H1 (cell line): ENCODE data around the gene SYT14. TPM values are rescaled to one million over a fixed set of nuclear protein-coding genes. Genes with fewer than 3 reads are reported as not detected.
"Not testable (repeated sequence)": the region's sequence is repeated elsewhere in the genome, so short reads cannot be mapped to it uniquely, and the experiment has no call there.

Experiments used
- CTCF ChIA-PET: fragments of 300-600 bp; sonication (Branson Sonifier 250); formaldehyde crosslinking; loops from one replicate; lab custom pipeline; 2021; ENCODE audit not compliant: partially characterized antibody; lab: Charles Lee
- POLR2A ChIA-PET: fragments of 300-600 bp; sonication (Branson Sonifier 250); formaldehyde crosslinking; loops from one replicate; lab custom pipeline; 2021; ENCODE audit warnings: inconsistent platforms; ENCODE audit not compliant: partially characterized antibody; lab: Charles Lee
- DNase-seq, 2 experiments: peaks; one replicate each; pipeline versions ENCODE4 v3.0.0 to v3.0.0-alpha.2; 2010 to 2022; ENCODE audit warnings: low spot score in 2 of 2, low read depth in 1 of 2, mixed read lengths in 1 of 2
- FAIRE-seq: peaks from 2 replicates; lab custom pipeline; 2011; peaks lifted over from hg19 to GRCh38; lab: Jason Lieb, UNC
- H2AFZ ChIP-seq: 2 replicates; pipeline ENCODE4 v1.8.1; 2012; ENCODE audit warnings: low read length, inconsistent platforms
- H2AK5ac ChIP-seq: 2 replicates; pipeline ENCODE4 v1.6.1; 2013; ENCODE audit warnings: low read depth, low read length
- H2BK120ac ChIP-seq: replicated peaks from 2 replicates; pipeline ENCODE3; 2013; ENCODE audit warnings: low read depth, low read length, inconsistent platforms
- H2BK12ac ChIP-seq: 2 replicates; pipeline ENCODE4 v1.6.1; 2013; ENCODE audit warnings: low read depth, low read length
- H2BK15ac ChIP-seq: 2 replicates; pipeline ENCODE4 v1.6.1; 2013; ENCODE audit warnings: low read length
- H2BK20ac ChIP-seq: 2 replicates; pipeline ENCODE4 v1.6.1; 2013; ENCODE audit warnings: low read length
- H2BK5ac ChIP-seq: 2 replicates; pipeline ENCODE4 v1.6.1; 2013; ENCODE audit warnings: low read depth, low read length
- H3K14ac ChIP-seq: 2 replicates; pipeline ENCODE4 v1.6.1; 2013; ENCODE audit warnings: inconsistent platforms; ENCODE audit not compliant: insufficient read length
- H3K18ac ChIP-seq: 2 replicates; pipeline ENCODE4 v1.6.1; 2013; ENCODE audit warnings: low read length; ENCODE audit errors: extremely low read depth
- H3K23ac ChIP-seq: 2 replicates; pipeline ENCODE4 v1.6.1; 2013; ENCODE audit warnings: inconsistent platforms; ENCODE audit not compliant: insufficient read length
- H3K23me2 ChIP-seq: 2 replicates; pipeline ENCODE4 v1.6.1; 2013; ENCODE audit warnings: low read depth, low read length
- H3K27ac ChIP-seq: 2 replicates; pipeline ENCODE4 v1.6.1; 2011; ENCODE audit warnings: low read depth, low read length, inconsistent platforms
- H3K27me3 ChIP-seq, 4 experiments: replicated peaks in 1 of 4; 1 replicate in 1 of 4; 2 replicates in 3 of 4; pipeline versions ENCODE4 v1.6.1 to v1.8.1; 2011 to 2013; ENCODE audit warnings: low read length in 3 of 4, mild to moderate bottlenecking in 3 of 4, inconsistent platforms in 2 of 4, mixed read lengths in 2 of 4, moderate library complexity in 1 of 4; ENCODE audit not compliant: control insufficient read depth in 3 of 4, insufficient read depth in 3 of 4; ENCODE audit errors: extremely low read depth in 1 of 4
- H3K36me3 ChIP-seq, 4 experiments: 2 replicates each; pipeline versions ENCODE4 v1.6.1 to v1.8.1; 2011 to 2013; ENCODE audit warnings: mild to moderate bottlenecking in 4 of 4, low read length in 3 of 4, moderate library complexity in 2 of 4, control low read depth in 1 of 4, inconsistent platforms in 1 of 4; ENCODE audit not compliant: insufficient read depth in 4 of 4, control insufficient read depth in 2 of 4
- H3K4ac ChIP-seq: replicated peaks from 2 replicates; pipeline ENCODE3; 2013; ENCODE audit warnings: low read length, low read depth, mixed read lengths, inconsistent platforms; ENCODE audit not compliant: insufficient read length
- H3K4me1 ChIP-seq, 4 experiments: replicated peaks in 1 of 4; 1 replicate in 1 of 4; 2 replicates in 3 of 4; pipeline versions ENCODE4 v1.6.1 to v1.8.1; 2011 to 2013; ENCODE audit warnings: low read length in 3 of 4, inconsistent platforms in 2 of 4, mixed read lengths in 1 of 4; ENCODE audit not compliant: insufficient read depth in 4 of 4, control insufficient read depth in 3 of 4
- H3K4me2 ChIP-seq, 2 experiments: 2 replicates each; pipeline versions ENCODE4 v1.6.1 to v1.8.1; 2011 to 2013; ENCODE audit warnings: low read depth in 2 of 2, low read length in 2 of 2, control low read depth in 1 of 2, inconsistent platforms in 1 of 2, mild to moderate bottlenecking in 1 of 2; ENCODE audit not compliant: insufficient read depth in 1 of 2
- H3K4me3 ChIP-seq, 4 experiments: fragments of 200-600, 300-600 bp in 1 of 4; sonication (generic), shearing (Covaris generic), sonication (Bioruptor Twin) in 1 of 4; 2 replicates each; pipeline versions ENCODE4 v1.5.1 to v1.8.1; 2011 to 2016; ENCODE audit warnings: low read length in 4 of 4, low read depth in 3 of 4, control low read depth in 2 of 4, inconsistent platforms in 2 of 4, mild to moderate bottlenecking in 2 of 4, mixed read lengths in 1 of 4, moderate library complexity in 1 of 4; ENCODE audit not compliant: insufficient read depth in 2 of 4; ENCODE audit errors: extremely low read depth in 1 of 4
- H3K56ac ChIP-seq: replicated peaks from 2 replicates; pipeline ENCODE3; 2013; ENCODE audit warnings: low read depth, mild to moderate bottlenecking, mixed read lengths, low read length, inconsistent platforms; ENCODE audit not compliant: insufficient read length
- H3K79me1 ChIP-seq: 2 replicates; pipeline ENCODE4 v1.6.1; 2013; ENCODE audit warnings: low read depth, low read length, control low read depth
- H3K79me2 ChIP-seq, 2 experiments: 2 replicates each; pipeline versions ENCODE4 v1.6.1 to v1.8.1; 2012 to 2013; ENCODE audit warnings: low read length in 2 of 2, mild to moderate bottlenecking in 2 of 2, inconsistent platforms in 1 of 2; ENCODE audit not compliant: insufficient read depth in 2 of 2, control insufficient read depth in 1 of 2
- H3K9ac ChIP-seq, 4 experiments: replicated peaks in 1 of 4; 1 replicate in 1 of 4; 2 replicates in 3 of 4; pipeline versions ENCODE4 v1.6.1 to v1.8.1; 2011 to 2013; ENCODE audit warnings: low read depth in 3 of 4, low read length in 3 of 4, control low read depth in 2 of 4, mild to moderate bottlenecking in 2 of 4, moderate library complexity in 2 of 4, inconsistent platforms in 1 of 4; ENCODE audit errors: extremely low read depth in 1 of 4
- H3K9me3 ChIP-seq, 2 experiments: 2 replicates each; pipeline versions ENCODE4 v1.6.1 to v1.8.1; 2012 to 2013; ENCODE audit warnings: mild to moderate bottlenecking in 2 of 2, moderate library complexity in 2 of 2, control low read depth in 1 of 2, inconsistent platforms in 1 of 2, low read depth in 1 of 2, low read length in 1 of 2, mixed read lengths in 1 of 2; ENCODE audit not compliant: insufficient read depth in 2 of 2
- H4K20me1 ChIP-seq, 2 experiments: replicated peaks in 1 of 2; 2 replicates each; pipeline versions ENCODE3 to v1.8.1; 2011 to 2013; ENCODE audit warnings: inconsistent platforms in 2 of 2, low read length in 2 of 2, mild to moderate bottlenecking in 1 of 2; ENCODE audit not compliant: insufficient read depth in 2 of 2, control insufficient read depth in 1 of 2
- H4K5ac ChIP-seq: 2 replicates; pipeline ENCODE4 v1.6.1; 2013; ENCODE audit warnings: low read length, low read depth, mixed read lengths, inconsistent platforms; ENCODE audit not compliant: insufficient read length
- H4K8ac ChIP-seq: 2 replicates; pipeline ENCODE4 v1.8.0; 2013; ENCODE audit warnings: mild to moderate bottlenecking, moderate library complexity, low read length, inconsistent platforms; ENCODE audit not compliant: insufficient read depth; ENCODE audit errors: extremely low read depth
- H4K91ac ChIP-seq: replicated peaks from 2 replicates; pipeline ENCODE3; 2013; ENCODE audit warnings: low read length, mixed read lengths, inconsistent platforms; ENCODE audit not compliant: insufficient read length
- TEAD4 ChIP-seq: IDR thresholded peaks from 2 replicates; pipeline ENCODE4 v1.6.1; 2012; ENCODE audit warnings: low read depth, low read length, inconsistent platforms, mixed read lengths
- WGBS, 2 experiments: shearing (Covaris generic) in 1 of 2; methylation state at CpG; one replicate each; pipeline versions ENCODE4 v1.1.6 to v1.1.7; 2013 to 2015; ENCODE audit warnings: low lambda C conversion rate in 2 of 2, mixed read lengths in 2 of 2, inconsistent platforms in 1 of 2, low coverage in 1 of 2, missing lambda C conversion rate in 1 of 2; ENCODE audit not compliant: insufficient replicate concordance in 2 of 2, insufficient coverage in 1 of 2, insufficient read length in 1 of 2; ENCODE audit errors: extremely low coverage in 1 of 2, missing lambda C conversion rate in 1 of 2; 5-methylcytosine and 5-hydroxymethylcytosine counted together
- polyA plus RNA-seq, 7 experiments: library from polyadenylated mRNA; depleted of rRNA in 3 of 7; stranded (reverse) in 5 of 7; unstranded in 2 of 7; fragments of >200 nt in 5 of 7; fragments of 200-250 nt in 2 of 7; gene quantifications; 1 replicate in 5 of 7; 2 replicates in 1 of 7; 4 replicates in 1 of 7; pipeline versions ENCODE4 v1.2.1 to v1.2.3, GENCODE V29; 2011 to 2013; ENCODE audit warnings: missing spikeins in 2 of 7, mixed read lengths in 2 of 7
- total RNA-seq: library from RNA; stranded (reverse); fragmentation: NEBNext Ultra II Directional; extraction: Animal tissue kit (Norgen Biotek cat#: 25700); gene quantifications from 2 replicates; pipeline ENCODE4 v1.2.1, GENCODE V29; 2021

The SYT14 gene
- total and polyA plus RNA-seq, 2 of the 8 experiments (the other 6 are each of a cell fraction or from before 2014, with no cell fraction given), result 2.3 to 18.4 TPM

DNA sequence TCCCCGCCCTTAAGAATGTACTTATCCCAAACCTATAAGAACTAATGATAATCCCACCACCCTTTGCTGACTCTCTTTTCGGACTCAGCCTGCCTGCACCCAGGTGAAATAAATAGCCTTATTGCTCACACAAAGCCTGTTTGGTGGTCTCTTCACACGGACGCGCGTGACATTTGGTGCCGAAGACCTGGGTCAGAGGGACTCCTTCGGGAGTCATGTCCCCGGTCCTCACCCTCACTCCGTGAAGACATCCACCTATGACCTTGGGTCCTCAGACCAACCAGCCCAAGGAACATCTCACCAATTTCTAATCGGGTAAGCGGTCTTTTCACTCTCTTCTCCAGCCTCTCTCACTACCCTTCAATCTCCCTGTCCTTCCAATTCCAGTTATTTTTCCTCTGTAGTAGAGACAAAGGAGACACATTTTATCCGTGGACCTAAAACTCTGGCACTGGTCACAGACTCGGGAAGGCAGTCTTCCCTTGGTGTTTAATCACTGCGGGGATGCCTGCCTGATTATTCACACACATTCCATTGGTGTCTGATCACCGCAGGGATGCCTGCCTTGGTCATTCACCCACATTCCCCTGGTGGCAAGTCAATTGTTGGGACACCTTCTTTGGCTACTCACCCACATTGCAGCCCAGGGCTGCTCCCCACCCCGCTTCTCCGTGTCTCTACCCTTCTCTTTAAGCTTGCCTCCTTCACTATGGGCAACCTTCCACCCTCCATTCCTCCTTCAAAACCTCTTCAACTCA is 250.0 kb downstream of the SYT14 start:
- H3K36me3 ChIP-seq, H4K5ac ChIP-seq, H3K14ac ChIP-seq, H2BK15ac ChIP-seq, H3K27me3 ChIP-seq, H2BK20ac ChIP-seq, H3K9ac ChIP-seq, FAIRE-seq, H4K8ac ChIP-seq, H2AK5ac ChIP-seq, H3K9me3 ChIP-seq, CTCF ChIA-PET, H2BK12ac ChIP-seq, H2BK120ac ChIP-seq, H3K79me2 ChIP-seq, H2AFZ ChIP-seq, H4K91ac ChIP-seq, H3K23me2 ChIP-seq, H3K23ac ChIP-seq, H3K4me1 ChIP-seq, H4K20me1 ChIP-seq, POLR2A ChIA-PET, H3K27ac ChIP-seq, H2BK5ac ChIP-seq, H3K79me1 ChIP-seq, DNase-seq, H3K4me2 ChIP-seq, H3K18ac ChIP-seq, H3K4ac ChIP-seq, H3K56ac ChIP-seq, H3K4me3 ChIP-seq: not testable (repeated sequence)
- TF ChIP-seq TEAD4, result peak; percentile 85
- 81% methylated on average over 18 of the region's 18 CpGs; no CpG with 5 or more reads in 1 of the 2 experiments for WGBS, 2 experiments
